NCI-H1105 (cell line): Measurements from ENCODE around the gene CTAGE15.
"Not testable (repeated sequence)": the region's sequence is repeated elsewhere in the genome, so short reads cannot be mapped to it uniquely, and the experiment has no call there.

Source experiments
- DNase-seq: peaks from one replicate; lab custom pipeline; 2025; lab: John Stamatoyannopoulos, UW

Gene CTAGE15, protein sequence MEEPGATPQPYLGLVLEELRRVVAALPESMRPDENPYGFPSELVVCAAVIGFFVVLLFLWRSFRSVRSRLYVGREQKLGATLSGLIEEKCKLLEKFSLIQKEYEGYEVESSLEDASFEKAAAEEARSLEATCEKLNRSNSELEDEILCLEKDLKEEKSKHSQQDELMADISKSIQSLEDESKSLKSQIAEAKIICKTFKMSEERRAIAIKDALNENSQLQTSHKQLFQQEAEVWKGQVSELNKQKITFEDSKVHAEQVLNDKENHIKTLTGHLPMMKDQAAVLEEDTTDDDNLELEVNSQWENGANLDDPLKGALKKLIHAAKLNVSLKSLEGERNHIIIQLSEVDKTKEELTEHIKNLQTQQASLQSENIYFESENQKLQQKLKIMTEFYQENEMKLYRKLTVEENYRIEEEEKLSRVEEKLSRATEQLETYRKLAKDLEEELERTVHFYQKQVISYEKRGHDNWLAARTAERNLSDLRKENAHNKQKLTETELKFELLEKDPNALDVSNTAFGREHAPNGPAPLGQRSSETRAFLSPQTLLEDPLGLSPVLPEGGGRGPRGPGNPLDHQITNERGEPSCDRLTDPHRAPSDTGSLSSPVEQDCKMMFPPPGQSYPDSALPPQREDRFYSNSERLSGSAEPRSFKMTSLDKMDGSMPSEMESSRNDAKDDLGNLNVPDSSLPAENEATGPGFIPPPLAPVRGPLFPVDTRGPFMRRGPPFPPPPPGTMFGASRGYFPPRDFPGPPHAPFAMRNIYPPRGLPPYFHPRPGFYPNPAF

DNA sequence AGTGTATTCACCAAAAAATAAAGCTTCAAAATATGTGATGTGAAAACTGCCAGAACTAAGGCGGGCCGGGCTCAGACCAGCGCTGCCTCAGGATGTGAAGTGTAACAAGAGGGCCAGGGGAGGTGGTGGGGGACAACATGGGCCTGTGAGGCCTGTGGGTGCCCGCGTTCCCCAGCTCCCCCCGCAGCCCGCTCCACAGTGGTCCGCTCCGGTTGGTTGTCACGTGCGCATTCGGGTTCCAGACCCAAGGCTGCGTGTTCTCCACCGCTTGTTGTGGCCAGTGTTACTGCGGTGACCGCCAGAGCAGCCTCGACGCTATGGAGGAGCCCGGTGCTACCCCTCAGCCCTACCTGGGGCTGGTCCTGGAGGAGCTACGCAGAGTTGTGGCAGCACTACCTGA is at the start of gene CTAGE15:
TSS of gene CTAGE15 (plus strand) at position 301 of the 400 bp plus-strand sequence. CDS start at position 318, 17 bp downstream.
- DNase-seq: not testable (repeated sequence)

GRCh38 chr7:143522309-143522916 is 49.2 kb upstream of the CTAGE15 start:
- not testable (repeated sequence) for DNase-seq

DNA sequence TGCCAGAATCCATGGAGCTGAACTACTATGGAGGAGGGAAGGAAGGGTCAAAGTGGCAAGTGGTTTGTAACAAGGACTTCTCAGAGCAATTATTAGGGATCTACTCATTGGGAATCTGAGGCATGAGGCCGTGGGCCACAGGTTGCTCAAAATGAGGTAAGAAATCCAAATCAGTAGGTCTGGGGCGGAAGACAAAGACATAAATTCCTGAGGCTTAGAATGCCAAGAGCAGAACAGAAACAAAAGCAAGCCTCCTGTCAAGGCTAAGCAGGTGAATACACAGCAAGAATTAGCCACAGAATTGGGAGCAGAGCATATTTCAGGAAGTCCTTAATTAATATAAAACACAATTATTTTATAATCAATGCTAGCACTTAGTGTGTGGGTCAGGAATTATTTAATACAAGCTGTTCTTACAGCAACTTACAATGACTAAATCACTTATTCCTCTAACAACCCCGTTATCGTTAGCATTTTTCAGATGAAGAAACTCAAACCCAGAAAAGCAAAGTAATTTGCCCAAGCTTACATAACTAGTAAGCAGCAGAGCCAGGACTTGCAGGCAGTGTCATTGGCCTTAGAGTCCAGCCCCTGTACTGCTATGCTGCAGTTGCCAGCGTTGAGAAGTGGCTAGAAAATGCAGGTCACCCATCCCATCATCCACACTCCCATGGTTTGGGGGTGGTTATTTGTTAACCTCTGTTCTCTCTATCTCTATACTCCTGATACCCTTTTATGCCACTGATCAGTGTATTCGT is 40.3 kb upstream of the CTAGE15 start:
- DNase-seq: not testable (repeated sequence)

GRCh38 chr7:143531932-143532331 is 39.7 kb upstream of the CTAGE15 start:
- DNase-seq: not testable (repeated sequence)

DNA sequence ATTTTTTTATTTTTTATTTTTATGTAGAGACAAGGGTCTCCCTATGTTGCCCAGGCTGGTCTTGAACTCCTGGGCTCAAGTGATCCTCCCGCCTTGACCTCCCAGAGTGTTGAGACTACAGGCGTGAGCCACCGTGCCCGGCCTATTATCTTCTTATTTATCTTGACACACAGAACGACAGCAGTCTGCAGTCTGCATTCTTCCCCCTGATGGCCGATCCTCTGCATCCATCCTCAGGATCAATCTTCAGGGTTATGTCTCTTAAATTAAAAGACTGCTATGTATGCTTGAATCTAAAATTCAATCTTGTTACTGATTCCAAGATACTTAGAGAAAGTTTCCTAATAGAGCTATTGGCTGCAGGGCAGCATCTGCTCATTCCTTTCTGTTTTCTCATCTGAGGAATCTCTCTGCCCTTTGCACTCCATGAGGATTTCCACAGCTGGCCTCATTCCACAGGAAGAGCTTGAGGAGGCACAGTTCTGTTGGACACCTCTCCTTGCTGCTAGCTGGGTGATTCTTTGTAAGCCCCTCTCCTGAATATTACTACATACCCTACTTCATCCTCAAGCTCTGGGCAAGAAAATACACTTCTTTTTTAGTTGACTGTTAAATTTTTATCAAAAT is 38.3 kb upstream of the CTAGE15 start:
- not testable (repeated sequence) for DNase-seq

DNA sequence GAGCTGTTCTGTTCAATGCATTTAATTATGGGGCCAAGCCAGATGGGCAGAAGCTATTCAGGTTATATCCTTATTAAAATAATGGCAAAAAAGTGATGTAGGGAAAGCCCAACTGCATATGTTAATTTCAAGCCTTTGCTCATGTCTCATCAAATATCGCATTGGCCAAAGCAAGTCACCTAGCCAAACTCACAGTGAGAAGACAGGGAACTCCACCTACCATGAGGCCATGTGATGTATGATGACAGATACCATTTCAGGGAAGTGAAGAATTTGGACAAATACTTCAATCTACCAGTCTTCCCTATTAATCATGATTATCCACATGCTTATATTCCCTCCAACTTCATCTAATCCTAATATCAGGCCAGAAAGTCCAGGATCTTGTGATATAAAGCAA is 35.2 kb upstream of the CTAGE15 start:
- DNase-seq: not testable (repeated sequence)

- DNase-seq: not testable (repeated sequence)
Observed at GRCh38 chr7:143543288-143544038, 28.1 kb upstream of the CTAGE15 start.

GRCh38 chr7:143555968-143556367 is 15.6 kb upstream of the CTAGE15 start:
- not testable (repeated sequence) for DNase-seq

DNA sequence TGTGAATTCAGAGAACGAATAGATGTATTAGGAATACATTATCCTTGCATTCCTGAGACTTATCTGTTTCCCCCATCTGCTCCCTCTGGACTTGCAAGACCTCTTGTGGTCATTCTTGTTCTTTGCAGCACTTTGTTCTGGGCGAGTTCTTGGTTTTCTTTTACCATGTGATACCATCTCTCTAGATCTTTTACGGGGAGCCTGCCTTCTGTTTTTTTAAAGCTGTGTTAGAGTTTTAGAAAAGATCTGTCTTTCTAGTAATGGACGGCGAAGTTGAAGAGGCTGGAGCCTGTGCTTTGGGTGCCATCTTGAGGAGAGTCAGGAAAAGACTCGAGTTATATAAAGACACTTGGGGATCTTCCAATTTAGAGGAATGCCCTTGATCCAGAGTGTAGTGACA is 8.3 kb upstream of the CTAGE15 start:
- DNase-seq: not testable (repeated sequence)

- DNase-seq: not testable (repeated sequence)
Observed at GRCh38 chr7:143566001-143566400, 5.6 kb upstream of the CTAGE15 start.

- not testable (repeated sequence) for DNase-seq
Observed at GRCh38 chr7:143588183-143588582, 16.6 kb downstream of the CTAGE15 start.

DNA sequence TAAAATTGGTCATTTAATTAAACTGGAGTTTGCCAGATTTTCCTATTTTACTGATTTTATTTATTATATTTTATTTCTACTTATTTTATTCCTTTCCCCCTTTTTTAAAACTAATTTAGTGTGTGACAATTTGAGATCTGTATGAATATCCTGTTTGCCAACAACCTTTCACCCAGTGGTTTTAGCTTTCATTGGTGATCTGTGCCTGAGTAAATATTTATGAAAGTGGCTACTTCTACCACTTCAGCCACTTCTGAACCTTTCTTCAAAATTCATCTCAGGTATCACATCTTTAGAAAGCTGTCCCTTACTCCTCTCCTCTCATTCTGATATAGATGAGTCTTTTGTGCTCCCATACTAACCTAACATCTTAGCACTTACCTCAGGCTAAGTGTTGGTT is 18.3 kb downstream of the CTAGE15 start:
- not testable (repeated sequence) for DNase-seq

DNA sequence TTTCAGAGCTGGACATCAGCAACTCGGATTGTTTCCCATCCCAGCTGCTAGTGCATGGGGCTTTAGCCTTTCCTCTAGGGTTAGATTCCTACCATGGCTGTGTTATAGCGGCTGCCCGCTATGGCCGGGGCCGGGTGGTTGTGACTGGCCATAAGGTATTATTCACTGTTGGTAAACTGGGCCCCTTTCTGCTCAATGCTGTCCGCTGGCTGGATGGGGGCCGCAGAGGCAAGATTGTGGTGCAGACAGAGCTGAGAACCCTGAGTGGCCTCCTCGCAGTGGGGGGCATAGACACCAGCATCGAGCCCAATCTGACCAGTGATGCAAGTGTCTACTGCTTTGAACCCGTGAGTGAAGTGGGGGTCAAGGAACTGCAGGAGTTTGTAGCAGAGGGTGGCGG is 26.5 kb downstream of the CTAGE15 start:
- not testable (repeated sequence) for DNase-seq

DNA sequence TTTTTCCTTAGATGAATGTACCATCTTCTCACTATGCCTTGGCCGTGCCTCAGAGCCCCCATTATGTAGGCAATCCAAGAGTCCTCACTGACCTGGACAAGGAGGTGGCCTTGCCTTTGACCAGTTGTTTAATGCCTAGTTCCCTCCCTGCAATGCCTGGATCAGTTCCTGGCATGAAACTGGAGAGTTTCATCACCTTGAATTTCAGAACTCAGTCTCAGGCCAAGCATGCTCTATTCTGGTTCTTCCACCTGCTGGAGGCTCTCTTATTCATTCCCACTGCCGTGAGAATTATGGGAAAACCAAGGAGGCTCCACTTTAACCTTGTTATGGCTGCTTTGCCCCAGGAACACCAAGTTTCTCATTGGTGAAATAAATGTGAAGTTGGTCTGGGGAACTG is 31.9 kb downstream of the CTAGE15 start:
- DNase-seq: not testable (repeated sequence)

DNA sequence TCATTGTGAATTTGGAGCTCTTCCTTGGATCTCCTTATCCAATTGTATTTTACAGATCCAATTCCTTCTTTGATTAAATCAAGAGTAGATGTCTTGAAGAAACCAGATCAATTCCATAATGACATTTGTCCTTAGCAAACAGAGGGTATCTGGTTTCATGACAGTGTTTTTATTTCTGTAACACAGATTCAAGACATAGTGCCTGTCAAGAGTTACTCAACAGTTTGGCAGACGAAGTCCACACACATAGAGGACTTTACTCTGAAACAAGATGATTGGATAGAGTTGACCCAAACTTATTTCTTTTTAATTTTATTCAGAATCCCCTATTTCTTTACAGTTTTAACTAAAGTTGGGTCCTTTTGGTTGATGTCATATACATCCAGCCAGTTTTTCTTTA is 34.5 kb downstream of the CTAGE15 start:
- not testable (repeated sequence) for DNase-seq

- not testable (repeated sequence) for DNase-seq
Observed at GRCh38 chr7:143615545-143615944, 43.9 kb downstream of the CTAGE15 start.

- not testable (repeated sequence) for DNase-seq
Observed at GRCh38 chr7:143617204-143617603, 45.6 kb downstream of the CTAGE15 start.

GRCh38 chr7:143620058-143620457 is 48.5 kb downstream of the CTAGE15 start:
- not testable (repeated sequence) for DNase-seq

GRCh38 chr7:143620646-143621045 is 49.0 kb downstream of the CTAGE15 start, which contains the start of gene TCAF2:
TCAF2 (plus strand) TSS chr7:143620974.
- DNase-seq: not testable (repeated sequence)

DNA sequence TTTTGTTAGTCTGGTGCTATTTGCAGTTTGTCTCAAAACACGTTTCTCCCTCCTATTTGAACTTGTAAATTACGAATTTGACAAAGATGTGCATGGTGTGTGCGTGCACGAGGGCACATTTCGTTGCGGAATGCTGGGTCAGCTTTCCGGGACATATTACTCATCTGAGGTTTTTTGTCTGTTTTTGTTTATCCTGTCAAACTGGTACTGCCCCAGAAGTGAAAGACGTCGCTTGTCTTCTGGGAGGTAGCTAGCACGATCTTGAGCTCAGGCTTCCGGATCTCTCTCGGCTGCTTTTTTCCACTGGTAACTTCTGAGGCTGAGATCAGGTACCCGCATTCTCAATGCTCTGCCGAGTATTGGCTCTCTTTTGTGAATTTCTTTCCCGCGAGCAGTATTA is 49.6 kb downstream of the CTAGE15 start:
- DNase-seq: not testable (repeated sequence)
